ENCODE measurements around the gene RASIP1. TPM values are rescaled to one million over a fixed set of nuclear protein-coding genes. Genes with fewer than 3 reads are reported as not detected.

Gene RASIP1
- polyA plus RNA-seq, 4 donors: 1.3 to 13.5 (median 4.1) TPM

DNA sequence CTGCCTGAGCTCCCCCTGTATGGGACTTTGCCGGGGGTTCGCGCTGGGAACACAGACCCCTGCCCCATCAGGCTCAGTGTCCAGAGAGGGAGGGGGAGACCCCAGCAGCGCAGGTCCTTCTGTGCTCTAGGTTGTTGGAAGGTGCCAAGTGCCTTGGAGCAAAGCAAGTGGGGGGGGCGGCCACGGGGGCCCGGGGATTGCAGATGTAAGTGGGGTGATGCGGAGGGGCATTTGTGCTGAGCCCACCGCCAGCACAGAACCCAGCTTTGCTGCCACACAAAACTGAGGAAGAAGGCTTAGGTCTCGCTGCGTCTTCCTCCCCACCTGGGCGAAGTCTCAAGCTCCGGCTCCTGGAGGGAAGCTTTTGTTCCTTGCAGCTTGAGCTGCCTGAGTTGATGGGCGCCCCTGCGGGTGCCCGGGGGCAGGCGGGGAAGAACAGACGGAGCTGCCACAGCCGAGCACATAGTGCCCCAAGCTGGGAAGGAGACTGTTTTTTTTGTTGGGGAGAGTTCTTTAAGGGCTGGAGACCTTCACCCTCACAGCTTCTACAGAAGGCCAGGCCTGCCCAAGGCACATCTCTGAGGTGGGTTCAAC, 66.1 kb downstream of the RASIP1 start:
- H3K27ac ChIP-seq (ENCODE audit: low read depth in 1 of 3, low read length in 2 of 3): no peak overlapping the region
- 88 to 96% (median 92%) methylated on average over 18 to 19 of the region's 19 CpGs for WGBS, 3 donors
- no peak for FAIRE-seq
- H3K9me3 ChIP-seq (ENCODE audit: control insufficient read depth in 2 of 2, insufficient read depth in 1 of 2, low read depth in 1 of 2, low read length in 1 of 2): no peaks in the 10 kb centered on the region
- H3K36me3 ChIP-seq (ENCODE audit: control insufficient read depth in 3 of 3, insufficient read depth in 2 of 3, low read depth in 1 of 3, low read length in 3 of 3): peaks cover 0 to 3% (median 0%) of the 10 kb centered on the region in 3 donors
- DNase-seq: no peak
- no peak overlapping the region for H3K4me3 ChIP-seq (ENCODE audit: low read depth in 1 of 3, low read length in 3 of 3)
- H3K4me1 ChIP-seq (ENCODE audit: control insufficient read depth in 3 of 3, insufficient read depth in 2 of 3, low read depth in 1 of 3, low read length in 2 of 3): peaks cover 0 to 54% (median 2%) of the 10 kb centered on the region in 3 donors
- H3K27me3 ChIP-seq (ENCODE audit: control insufficient read depth in 3 of 3, insufficient read depth in 3 of 3, low read length in 3 of 3): no peaks in the 10 kb centered on the region

DNA sequence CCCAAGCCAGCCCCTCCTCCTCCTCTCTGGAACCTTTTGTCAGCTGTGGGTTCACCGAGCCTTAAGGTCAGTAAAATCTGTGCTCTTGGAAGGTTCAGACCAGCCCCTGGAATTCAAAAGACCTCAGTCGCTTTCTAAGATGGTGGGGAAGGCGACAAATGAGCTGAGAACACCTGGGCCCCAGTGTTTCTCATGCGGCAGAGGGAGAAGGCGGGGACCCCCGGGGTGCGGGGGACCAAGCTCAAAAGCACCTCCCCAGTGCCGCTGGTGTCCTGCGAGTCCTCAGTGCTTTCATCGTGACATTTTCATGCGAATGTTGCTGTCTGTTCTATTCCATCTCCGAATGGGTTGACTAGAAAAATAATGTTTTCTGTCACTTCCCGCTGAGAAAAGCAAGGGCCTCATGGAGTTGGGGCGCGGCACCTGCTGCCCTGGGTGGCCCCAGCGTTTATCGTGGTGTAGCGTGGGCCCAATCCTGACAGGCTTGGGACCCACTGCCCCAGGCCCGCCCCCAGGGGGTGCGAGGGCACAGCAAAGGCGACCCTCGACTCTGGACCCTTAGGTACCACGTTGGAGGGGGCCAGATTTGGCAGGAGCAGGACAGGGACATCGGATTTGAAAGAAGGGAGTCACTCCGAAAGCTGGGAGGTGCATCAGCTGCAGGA, 66.8 kb downstream of the RASIP1 start:
- H3K4me3 ChIP-seq (ENCODE audit: low read depth in 1 of 3, low read length in 3 of 3): no peak overlapping the region
- FAIRE-seq: no peak
- H3K4me1 ChIP-seq (ENCODE audit: control insufficient read depth in 3 of 3, insufficient read depth in 2 of 3, low read depth in 1 of 3, low read length in 2 of 3): peaks cover 0 to 50% (median 2%) of the 10 kb centered on the region in 3 donors
- no peaks in the 10 kb centered on the region for H3K27me3 ChIP-seq (ENCODE audit: control insufficient read depth in 3 of 3, insufficient read depth in 3 of 3, low read length in 3 of 3)
- H3K36me3 ChIP-seq (ENCODE audit: control insufficient read depth in 3 of 3, insufficient read depth in 2 of 3, low read depth in 1 of 3, low read length in 3 of 3): peaks cover 0 to 3% (median 0%) of the 10 kb centered on the region in 3 donors
- no peak overlapping the region for H3K27ac ChIP-seq (ENCODE audit: low read depth in 1 of 3, low read length in 2 of 3)
- DNase-seq: no peak
- no peaks in the 10 kb centered on the region for H3K9me3 ChIP-seq (ENCODE audit: control insufficient read depth in 2 of 2, insufficient read depth in 1 of 2, low read depth in 1 of 2, low read length in 1 of 2)
- WGBS, 3 donors: 79 to 85% (median 80%) methylated on average over 25 of the region's 25 CpGs

DNA sequence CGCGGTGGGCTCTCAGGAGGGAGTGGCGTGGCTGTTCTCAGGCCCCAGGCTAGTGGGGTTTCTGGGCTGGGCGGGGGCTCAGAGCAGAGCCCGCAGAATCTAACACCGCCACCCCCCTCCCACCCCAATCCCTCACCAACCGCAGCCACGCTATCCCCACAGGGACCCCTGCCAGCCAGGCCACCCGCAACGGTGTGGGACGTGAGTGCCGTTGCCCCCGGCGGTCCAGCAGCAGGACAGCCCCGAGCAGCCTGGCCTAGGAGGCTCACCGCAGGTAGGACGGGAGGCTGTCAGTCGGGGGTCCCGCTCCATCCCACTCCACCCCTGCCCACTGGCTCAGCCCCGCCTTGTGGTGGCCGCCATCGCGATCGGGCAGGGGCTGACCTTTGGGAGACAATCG, 67.4 kb downstream of the RASIP1 start, which contains the start of gene NTN5:
Gene NTN5, minus strand, starts transcription at position 24 of the 400 bp plus-strand sequence. CDS start 2,031 bp downstream, outside the sequence.
- no peak for FAIRE-seq
- Histone ChIP-seq H3K4me1 (ENCODE audit: control insufficient read depth in 3 of 3, insufficient read depth in 2 of 3, low read depth in 1 of 3, low read length in 2 of 3) (peaks cover 0 to 44% (median 2%) of the 10 kb centered on the region in 3 donors), H3K36me3 (ENCODE audit: control insufficient read depth in 3 of 3, insufficient read depth in 2 of 3, low read depth in 1 of 3, low read length in 3 of 3) (peaks cover 0 to 3% (median 0%) of the 10 kb centered on the region in 3 donors), H3K27ac (ENCODE audit: low read depth in 1 of 3, low read length in 2 of 3) (no peak within 1 kb of the TSS), H3K9me3 (ENCODE audit: control insufficient read depth in 2 of 2, insufficient read depth in 1 of 2, low read depth in 1 of 2, low read length in 1 of 2) (no peaks in the 10 kb centered on the region), H3K4me3 (ENCODE audit: low read depth in 1 of 3, low read length in 3 of 3) (no peak within 1 kb of the TSS), H3K27me3 (ENCODE audit: control insufficient read depth in 3 of 3, insufficient read depth in 3 of 3, low read length in 3 of 3) (no peaks in the 10 kb centered on the region)
- no peak for DNase-seq
- 88 to 94% (median 89%) methylated on average over 16 to 25 of the region's 25 CpGs for WGBS, 3 donors

DNA sequence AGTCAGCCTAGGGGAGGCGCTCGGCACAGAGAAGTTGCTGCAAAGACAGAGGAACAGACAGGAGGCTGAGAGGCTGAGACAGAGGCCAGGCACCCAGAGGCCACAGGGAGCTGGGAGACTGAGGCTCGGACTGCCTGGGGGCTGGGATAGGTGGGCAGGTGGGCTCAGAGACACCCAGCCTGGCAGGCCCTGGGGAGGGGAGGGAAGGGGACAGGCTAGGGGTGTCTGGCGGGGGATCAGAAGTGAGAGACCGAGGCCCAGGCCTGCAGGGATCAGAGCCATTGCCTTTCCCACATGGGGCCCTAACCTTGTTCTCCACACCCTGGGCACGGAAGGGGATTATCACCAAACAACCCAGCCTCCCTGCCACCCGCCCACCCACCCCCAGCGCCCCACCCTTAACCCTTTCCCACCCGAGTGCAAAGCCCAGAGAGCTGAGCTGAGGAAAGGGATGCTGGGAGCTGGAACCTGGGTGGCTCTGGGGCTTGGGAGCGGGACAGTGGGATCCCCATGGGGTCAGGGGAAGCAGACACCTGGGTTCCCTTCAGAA, 68.9 kb downstream of the RASIP1 start:
- H3K27me3 ChIP-seq (ENCODE audit: control insufficient read depth in 3 of 3, insufficient read depth in 3 of 3, low read length in 3 of 3): no peaks in the 10 kb centered on the region
- H3K9me3 ChIP-seq (ENCODE audit: control insufficient read depth in 2 of 2, insufficient read depth in 1 of 2, low read depth in 1 of 2, low read length in 1 of 2): no peaks in the 10 kb centered on the region
- peaks cover 0 to 3% (median 0%) of the 10 kb centered on the region in 3 donors for H3K36me3 ChIP-seq (ENCODE audit: control insufficient read depth in 3 of 3, insufficient read depth in 2 of 3, low read depth in 1 of 3, low read length in 3 of 3)
- peaks cover 0 to 31% (median under 1%) of the 10 kb centered on the region in 3 donors for H3K4me1 ChIP-seq (ENCODE audit: control insufficient read depth in 3 of 3, insufficient read depth in 2 of 3, low read depth in 1 of 3, low read length in 2 of 3)
- no peak overlapping the region for H3K27ac ChIP-seq (ENCODE audit: low read depth in 1 of 3, low read length in 2 of 3)
- no peak overlapping the region for H3K4me3 ChIP-seq (ENCODE audit: low read depth in 1 of 3, low read length in 3 of 3)
- FAIRE-seq: no peak
- no peak for DNase-seq
- 56 to 77% (median 75%) methylated on average over 8 to 10 of the region's 10 CpGs for WGBS, 3 donors

DNA sequence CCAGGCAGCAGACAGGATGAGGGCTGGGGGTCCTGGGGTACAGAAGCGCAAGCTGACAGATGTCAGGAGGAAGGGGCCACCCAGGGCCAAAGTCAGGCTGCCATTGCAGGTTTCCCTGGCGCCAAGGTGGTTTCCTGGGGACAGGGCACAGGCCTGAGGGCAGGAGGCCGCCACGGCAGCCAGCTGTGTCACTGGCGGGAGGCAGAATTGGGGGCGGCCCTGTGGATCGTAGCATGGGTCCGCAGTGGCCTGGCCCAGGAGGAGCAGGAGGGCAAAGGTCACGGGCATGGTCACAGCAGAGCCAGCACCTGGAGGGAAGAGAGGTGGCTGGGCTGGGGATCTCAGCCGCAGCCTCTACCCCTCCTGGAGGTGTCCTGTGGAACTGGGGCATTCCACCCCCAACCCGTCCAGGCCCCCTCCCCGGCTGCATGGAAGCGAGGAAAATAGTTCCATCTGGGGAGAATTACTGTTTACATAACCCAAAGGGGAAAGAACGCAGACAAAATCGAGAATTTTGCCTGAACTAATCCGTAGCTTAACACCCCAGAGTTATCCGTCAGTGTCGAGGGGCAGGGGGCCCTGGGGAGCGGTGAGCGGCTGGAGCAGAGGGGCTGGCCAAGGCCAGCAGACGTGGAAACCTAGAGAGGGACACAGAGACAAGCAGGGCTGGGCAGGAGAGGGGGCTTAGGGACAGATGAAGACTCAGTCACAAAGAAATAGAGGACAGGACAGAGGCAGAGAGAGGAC, 69.5 kb downstream of the RASIP1 start:
- Histone ChIP-seq H3K4me1 (ENCODE audit: control insufficient read depth in 3 of 3, insufficient read depth in 2 of 3, low read depth in 1 of 3, low read length in 2 of 3) (peaks cover 0 to 28% (median 0%) of the 10 kb centered on the region in 3 donors), H3K9me3 (ENCODE audit: control insufficient read depth in 2 of 2, insufficient read depth in 1 of 2, low read depth in 1 of 2, low read length in 1 of 2) (no peaks in the 10 kb centered on the region), H3K27ac (ENCODE audit: low read depth in 1 of 3, low read length in 2 of 3) (no peak overlapping the region), H3K27me3 (ENCODE audit: control insufficient read depth in 3 of 3, insufficient read depth in 3 of 3, low read length in 3 of 3) (no peaks in the 10 kb centered on the region), H3K36me3 (ENCODE audit: control insufficient read depth in 3 of 3, insufficient read depth in 2 of 3, low read depth in 1 of 3, low read length in 3 of 3) (peaks cover 0 to 3% (median 0%) of the 10 kb centered on the region in 3 donors), H3K4me3 (ENCODE audit: low read depth in 1 of 3, low read length in 3 of 3) (no peak overlapping the region)
- DNase-seq: no peak
- no peak for FAIRE-seq
- 67 to 78% (median 75%) methylated on average over 17 to 21 of the region's 21 CpGs for WGBS, 3 donors

Other genes starting within 250 kb of the RASIP1 start
- 1 to 10 TPM; 3.6 to 7.6 (median 7.1) TPM for gene LMTK3, start 228.8 kb downstream of the RASIP1 start, polyA plus RNA-seq
- gene SULT2B1, start 188.4 kb downstream of the RASIP1 start, polyA plus RNA-seq: 10 to 100 TPM in 3 of 4 donors, 1 to 10 TPM in 1; 3.4 to 28.1 (median 12.3) TPM
- 1 to 10 TPM in 1 of 4 donors, under 1 TPM in 1, not detected in 2; 0.22 to 4.9 TPM for gene SPACA4, start 133.9 kb downstream of the RASIP1 start, polyA plus RNA-seq
- gene FAM83E, start 125.5 kb downstream of the RASIP1 start, polyA plus RNA-seq: 100 to 1,000 TPM in 1 of 4 donors, 10 to 100 TPM in 3; 76.6 to 104 (median 93.5) TPM
- 1,000 to 10,000 TPM; 2,041 to 3,184 (median 2,596) TPM for gene RPL18, start 121.4 kb downstream of the RASIP1 start, polyA plus RNA-seq
- gene SPHK2, start 121.1 kb downstream of the RASIP1 start, polyA plus RNA-seq: 10 to 100 TPM; 22.1 to 85.7 (median 49.9) TPM
- gene DBP, start 103.2 kb downstream of the RASIP1 start, polyA plus RNA-seq: 10 to 100 TPM in 3 of 4 donors, 1 to 10 TPM in 1; 7.1 to 40.3 (median 23.9) TPM
- 10 to 100 TPM in 1 of 4 donors, 1 to 10 TPM in 3; 3.8 to 21.2 (median 6.5) TPM for gene CA11, start 94.4 kb downstream of the RASIP1 start, polyA plus RNA-seq
- under 1 TPM in 2 of 4 donors, not detected in 2; 0.24 to 0.32 TPM for gene NTN5, start 67.6 kb downstream of the RASIP1 start, polyA plus RNA-seq
- gene FUT2, start 44.6 kb downstream of the RASIP1 start, polyA plus RNA-seq: 100 to 1,000 TPM in 3 of 4 donors, 10 to 100 TPM in 1; 64.8 to 201 (median 117) TPM
- 1 to 10 TPM in 2 of 4 donors, under 1 TPM in 1, not detected in 1; 0.89 to 7.7 (median 1.1) TPM for gene MAMSTR, start 20.9 kb downstream of the RASIP1 start, polyA plus RNA-seq
- gene IZUMO1, start 6.3 kb upstream of the RASIP1 start, polyA plus RNA-seq: under 1 TPM in 2 of 4 donors, not detected in 2; 0.31 to 0.45 TPM
- gene FUT1, start 12.0 kb upstream of the RASIP1 start, polyA plus RNA-seq: 1 to 10 TPM in 2 of 4 donors, under 1 TPM in 2; 0.22 to 7.8 (median 1.1) TPM
- under 1 TPM in 1 of 4 donors, not detected in 3; 0.09 TPM for gene FGF21, start 14.9 kb upstream of the RASIP1 start, polyA plus RNA-seq
- 10 to 100 TPM; 16.2 to 70.9 (median 30.2) TPM for gene BCAT2, start 70.4 kb upstream of the RASIP1 start, polyA plus RNA-seq
- 100 to 1,000 TPM in 1 of 4 donors, 10 to 100 TPM in 1, 1 to 10 TPM in 1, not detected in 1; 4.4 to 102 (median 11.6) TPM for gene HSD17B14, start 95.9 kb upstream of the RASIP1 start, polyA plus RNA-seq
- 10 to 100 TPM in 2 of 4 donors, 1 to 10 TPM in 2; 4.0 to 20.3 (median 12.8) TPM for gene PLEKHA4, start 128.0 kb upstream of the RASIP1 start, polyA plus RNA-seq
- 10 to 100 TPM; 52.8 to 73.0 (median 60.6) TPM for gene PPP1R15A, start 131.8 kb upstream of the RASIP1 start, polyA plus RNA-seq
- gene TULP2, start 158.1 kb upstream of the RASIP1 start, polyA plus RNA-seq: under 1 TPM in 2 of 4 donors, not detected in 2; 0.10 to 0.38 TPM
- 100 to 1,000 TPM; 102 to 359 (median 228) TPM for gene NUCB1, start 159.7 kb upstream of the RASIP1 start, polyA plus RNA-seq
- 10 to 100 TPM in 2 of 4 donors, 1 to 10 TPM in 2; 2.9 to 36.2 (median 13.8) TPM for gene DHDH, start 193.1 kb upstream of the RASIP1 start, polyA plus RNA-seq
- 100 to 1,000 TPM; 138 to 199 (median 162) TPM for gene BAX, start 214.3 kb upstream of the RASIP1 start, polyA plus RNA-seq
- 1,000 to 10,000 TPM; 4,142 to 9,292 (median 8,268) TPM for gene FTL, start 224.7 kb upstream of the RASIP1 start, polyA plus RNA-seq